Measurements from ENCODE around the gene ARHGAP26.

The ARHGAP26 gene

DNA sequence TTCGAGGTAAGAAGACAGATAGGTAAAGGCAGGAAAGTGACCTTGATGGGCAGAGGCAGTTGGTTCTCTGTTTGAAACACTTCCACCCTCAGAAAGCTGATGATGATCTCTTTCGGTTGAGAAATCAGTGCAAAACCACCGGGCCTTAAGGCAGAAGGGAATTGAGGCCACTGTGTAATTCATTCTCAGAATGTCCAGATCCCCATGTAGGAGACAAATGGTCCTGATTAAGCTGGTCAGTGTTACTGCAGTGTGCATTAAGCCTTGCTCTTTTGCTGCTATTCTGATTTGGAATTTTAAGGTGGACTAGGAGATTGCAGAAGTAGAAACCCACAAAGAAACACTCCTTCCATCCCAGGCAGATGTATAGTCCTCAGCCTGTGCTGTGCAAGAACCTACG lies 255.2 kb downstream of the ARHGAP26 start:
- DNase-seq, result no peak

GRCh38 chr5:143025971-143026370 lies 255.8 kb downstream of the ARHGAP26 start:
- DNase-seq, result no peak

DNA sequence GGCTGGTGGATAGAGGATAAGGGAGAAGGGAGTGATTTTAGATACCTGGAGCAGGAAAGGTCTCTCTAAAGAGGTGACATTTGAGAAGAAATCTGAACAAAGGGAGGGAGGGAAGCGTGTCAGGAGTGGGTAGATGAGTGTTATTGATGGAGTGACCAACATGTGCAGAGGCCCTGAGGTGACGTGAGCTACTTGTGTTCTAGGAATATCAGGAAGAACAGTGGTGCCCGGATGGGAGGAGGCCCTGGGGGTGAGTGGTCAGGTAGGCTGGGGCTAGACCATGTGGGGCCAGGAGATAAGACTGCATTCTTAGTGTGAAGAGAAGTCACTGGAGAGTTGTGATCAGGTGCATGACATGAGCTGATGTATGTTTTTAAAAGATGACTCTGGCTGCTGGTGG lies 256.2 kb downstream of the ARHGAP26 start:
- no peak for DNase-seq

DNA sequence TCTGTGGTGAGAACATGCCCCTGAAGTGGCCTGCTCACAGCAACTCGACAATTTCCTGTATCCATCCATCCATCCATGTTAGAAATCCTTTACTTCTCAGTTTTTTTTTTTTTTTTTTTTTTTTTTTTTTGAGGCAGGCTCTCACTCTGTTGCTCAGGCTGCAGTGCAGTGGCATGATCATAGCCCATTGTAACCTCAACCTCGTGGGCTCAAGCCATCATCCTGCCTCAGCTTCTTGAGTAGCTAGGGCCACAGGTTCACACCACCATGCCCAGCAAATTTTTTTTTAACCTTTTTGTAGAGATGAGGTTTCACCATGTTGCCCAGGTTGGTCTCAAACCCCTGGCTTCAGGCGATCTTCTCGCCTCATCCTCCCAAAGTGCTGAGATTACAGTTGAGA lies 259.1 kb downstream of the ARHGAP26 start:
- DNase-seq, result no peak

- DNase-seq, result no peak
Observed at GRCh38 chr5:143030349-143030748, 260.2 kb downstream of the ARHGAP26 start.

DNA sequence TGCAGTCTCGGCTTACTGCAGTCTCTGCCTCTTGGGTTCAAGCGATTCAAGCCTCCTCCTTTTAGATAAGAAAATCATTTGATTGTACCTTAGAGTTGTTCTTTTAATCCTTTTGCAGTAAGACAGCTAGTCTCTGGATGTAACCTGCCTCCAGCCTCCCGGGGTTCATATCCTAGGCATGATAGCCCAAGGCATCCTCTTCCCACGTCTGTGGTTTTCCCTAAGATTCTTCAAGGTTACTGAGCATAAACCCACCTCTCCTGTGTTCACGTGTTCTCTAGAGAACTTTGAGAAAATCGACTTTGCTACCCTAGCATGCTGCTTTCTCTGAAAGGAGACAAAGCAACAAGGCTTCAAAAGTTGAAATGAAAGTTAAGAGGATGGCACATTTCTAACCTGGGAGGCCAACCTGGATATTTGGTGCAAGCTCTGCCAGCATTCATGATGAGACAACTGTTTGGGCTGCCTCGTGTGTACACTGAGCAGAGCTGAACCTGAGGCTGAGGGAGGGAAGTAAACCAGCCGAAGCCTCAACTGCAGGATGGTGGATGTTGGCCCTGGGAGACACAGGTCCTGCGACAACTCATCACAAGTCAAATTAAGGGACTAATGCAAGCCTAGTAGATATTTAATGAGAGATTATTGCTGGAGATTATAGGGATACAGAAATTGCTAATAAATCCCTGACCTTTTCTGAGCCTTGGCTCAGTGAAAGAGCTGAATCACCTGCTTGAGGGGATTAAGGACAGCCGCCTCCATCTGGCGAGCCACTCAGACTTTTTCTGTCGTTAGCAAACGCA lies 261.8 kb downstream of the ARHGAP26 start:
- DNase-seq, result no peak

GRCh38 chr5:143032581-143032836 lies 262.3 kb downstream of the ARHGAP26 start:
- no peak for DNase-seq

- no peak for DNase-seq
Observed at GRCh38 chr5:143033535-143034250, 263.5 kb downstream of the ARHGAP26 start.

GRCh38 chr5:143036146-143036927 lies 266.2 kb downstream of the ARHGAP26 start:
- DNase-seq, result no peak

- no peak for DNase-seq
Observed at GRCh38 chr5:143037071-143037470, 266.9 kb downstream of the ARHGAP26 start.

DNA sequence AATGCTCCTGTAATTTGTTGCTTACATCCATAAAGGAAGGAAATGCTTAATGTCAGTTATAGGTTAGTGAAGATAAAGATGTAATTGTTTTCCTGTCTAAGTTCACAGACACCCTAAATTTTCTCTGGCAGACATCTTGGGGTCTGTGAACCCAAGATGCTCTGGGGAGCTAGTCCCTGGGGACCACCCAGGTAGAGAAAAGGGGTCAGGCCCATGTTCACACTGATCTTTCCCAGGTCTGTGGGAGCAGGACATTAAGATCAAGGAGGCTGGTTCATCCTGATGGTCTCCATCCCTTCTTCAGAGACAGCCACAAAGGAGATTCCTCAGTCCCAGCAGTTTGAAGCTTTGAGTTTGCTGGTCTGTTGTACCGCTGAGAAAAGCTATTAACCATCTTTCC lies 267.5 kb downstream of the ARHGAP26 start:
- DNase-seq, result no peak

- DNase-seq, result no peak
Observed at GRCh38 chr5:143040622-143041021, 270.4 kb downstream of the ARHGAP26 start.

DNA sequence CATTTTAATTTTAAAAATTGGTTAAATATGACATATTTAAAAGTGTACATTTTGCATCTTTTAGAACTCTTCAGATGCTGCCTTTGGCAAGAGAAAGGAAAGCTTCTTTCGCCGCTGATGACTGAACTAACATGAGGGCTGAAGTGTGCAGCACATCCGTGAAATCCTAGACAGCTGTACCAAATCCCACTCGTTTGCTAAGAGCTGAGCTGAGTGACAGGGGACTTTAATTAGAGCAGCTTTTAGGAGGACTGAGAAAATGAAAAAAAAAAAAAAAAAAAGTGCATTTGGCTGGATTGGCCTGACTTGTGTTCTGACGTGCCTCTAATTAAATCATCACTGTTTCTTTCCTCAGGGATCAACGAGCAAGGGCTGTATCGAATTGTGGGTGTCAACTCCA lies 271.3 kb downstream of the ARHGAP26 start:
- no peak for DNase-seq

- DNase-seq, result no peak
Observed at GRCh38 chr5:143041972-143042770, 272.0 kb downstream of the ARHGAP26 start.

GRCh38 chr5:143044265-143044664 lies 274.1 kb downstream of the ARHGAP26 start:
- no peak for DNase-seq

DNA sequence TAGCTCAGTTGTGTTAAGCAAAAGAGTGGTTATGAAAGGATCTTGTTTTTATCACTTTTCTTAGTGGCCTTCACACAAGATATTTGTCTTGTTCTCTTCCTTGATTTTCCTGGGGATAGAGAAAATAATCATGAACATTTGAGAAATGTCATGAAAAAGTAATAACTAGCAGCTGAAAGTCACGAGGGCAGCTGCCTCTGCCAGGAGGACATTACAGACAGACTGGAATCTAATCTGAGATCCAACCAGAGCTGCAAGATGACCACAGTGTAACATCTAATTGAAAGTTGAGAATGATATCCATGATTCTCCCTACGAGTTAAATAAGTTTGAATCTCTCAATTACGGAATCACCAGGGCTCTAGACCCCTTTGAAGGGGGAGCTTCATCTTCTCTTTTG lies 274.9 kb downstream of the ARHGAP26 start:
- no peak for DNase-seq

- no peak for DNase-seq
Observed at GRCh38 chr5:143046314-143046713, 276.1 kb downstream of the ARHGAP26 start.

DNA sequence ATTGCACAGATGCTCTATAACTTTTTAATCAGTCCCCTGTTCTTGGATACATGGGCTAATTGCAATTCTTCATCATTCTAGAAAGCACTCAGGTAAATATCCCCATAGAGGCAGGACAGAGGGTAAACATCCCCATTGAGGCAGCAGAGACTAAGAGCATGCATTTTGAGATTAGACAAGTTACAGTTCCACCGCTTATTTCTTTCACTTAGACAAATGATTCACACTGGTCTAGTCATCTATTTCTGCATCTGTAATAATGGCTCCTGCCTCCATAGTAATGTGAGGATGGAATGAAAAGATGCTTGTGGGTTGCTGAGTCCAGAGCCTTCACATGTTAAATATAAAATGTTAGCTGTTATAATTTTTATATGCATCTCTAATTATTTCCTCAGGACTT lies 276.9 kb downstream of the ARHGAP26 start:
- DNase-seq, result no peak

DNA sequence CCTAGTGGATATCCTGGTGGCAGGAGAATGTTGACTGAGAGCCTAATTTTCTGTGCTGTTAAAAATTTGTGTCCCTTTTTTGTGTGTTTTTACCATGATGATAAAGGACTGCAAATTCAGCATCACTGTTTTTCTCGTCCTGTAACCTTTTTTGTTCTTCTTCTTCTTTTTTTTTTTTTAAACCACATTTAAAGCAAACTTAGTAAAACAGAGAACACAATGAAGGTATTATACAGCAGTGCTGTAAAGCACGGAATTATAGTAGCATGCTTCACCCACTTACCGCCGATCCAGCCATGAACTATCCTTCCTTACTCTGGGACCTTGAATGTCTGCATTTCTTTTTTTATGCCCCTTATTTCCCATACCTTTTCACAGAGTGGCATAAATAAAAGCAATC lies 280.0 kb downstream of the ARHGAP26 start:
- no peak for DNase-seq

- no peak for DNase-seq
Observed at GRCh38 chr5:143051244-143052058, 281.3 kb downstream of the ARHGAP26 start.

GRCh38 chr5:143052967-143053682 lies 282.9 kb downstream of the ARHGAP26 start:
- DNase-seq, result no peak

- no peak for DNase-seq
Observed at GRCh38 chr5:143053780-143054179, 283.6 kb downstream of the ARHGAP26 start.

Data from activated T-cell treated with anti-CD3 and anti-CD28 coated beads, Interleukin-2, amount 50 U/mL, for 48 hours (primary cell).